GM13977 (cell line): ENCODE results near the gene SURF4.

Experiments
- DNase-seq: peaks from one replicate; pipeline ENCODE4 v3.0.0; 2012; ENCODE audit warnings: low spot score
- in situ Hi-C: fragments of 300-500 bp; cut with MboI; formaldehyde crosslinking; loops from one replicate; pipeline ENCODE4 v1.12.0; 2022; ENCODE audit warnings: low sequenced_read_pairs, low pct_unique_long_range_greater_than_20kb, mixed read lengths, inconsistent platforms; ENCODE audit not compliant: unreplicated experiment
- TF ChIP-seq, protein P1 (sequence below): IDR thresholded peaks from 2 replicates; pipeline ENCODE4 v1.5.1; 2012; ENCODE audit warnings: mild to moderate bottlenecking, control low read depth; ENCODE audit not compliant: insufficient read depth; ENCODE audit errors: extremely low read depth, missing control alignments

Gene SURF4

GRCh38 chr9:133369422-133369821 lies 6.4 kb downstream of the SURF4 start:
- DNase-seq = no peak
- in situ Hi-C loops = no loop called here
- TF ChIP-seq, protein P1, sequence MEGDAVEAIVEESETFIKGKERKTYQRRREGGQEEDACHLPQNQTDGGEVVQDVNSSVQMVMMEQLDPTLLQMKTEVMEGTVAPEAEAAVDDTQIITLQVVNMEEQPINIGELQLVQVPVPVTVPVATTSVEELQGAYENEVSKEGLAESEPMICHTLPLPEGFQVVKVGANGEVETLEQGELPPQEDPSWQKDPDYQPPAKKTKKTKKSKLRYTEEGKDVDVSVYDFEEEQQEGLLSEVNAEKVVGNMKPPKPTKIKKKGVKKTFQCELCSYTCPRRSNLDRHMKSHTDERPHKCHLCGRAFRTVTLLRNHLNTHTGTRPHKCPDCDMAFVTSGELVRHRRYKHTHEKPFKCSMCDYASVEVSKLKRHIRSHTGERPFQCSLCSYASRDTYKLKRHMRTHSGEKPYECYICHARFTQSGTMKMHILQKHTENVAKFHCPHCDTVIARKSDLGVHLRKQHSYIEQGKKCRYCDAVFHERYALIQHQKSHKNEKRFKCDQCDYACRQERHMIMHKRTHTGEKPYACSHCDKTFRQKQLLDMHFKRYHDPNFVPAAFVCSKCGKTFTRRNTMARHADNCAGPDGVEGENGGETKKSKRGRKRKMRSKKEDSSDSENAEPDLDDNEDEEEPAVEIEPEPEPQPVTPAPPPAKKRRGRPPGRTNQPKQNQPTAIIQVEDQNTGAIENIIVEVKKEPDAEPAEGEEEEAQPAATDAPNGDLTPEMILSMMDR = no peak

- DNase-seq = no peak
- in situ Hi-C loops = no loop called here
- TF ChIP-seq, protein P1 = no peak
Measured at GRCh38 chr9:133368249-133368881, 7.5 kb downstream of the SURF4 start.

- TF ChIP-seq, protein P1 = no peak
- in situ Hi-C loops = no loop called here
- DNase-seq = no peak
Measured at GRCh38 chr9:133367778-133368177, 8.1 kb downstream of the SURF4 start.

- no peak for DNase-seq
- in situ Hi-C loops = no loop called here
- TF ChIP-seq, protein P1 = no peak
Measured at GRCh38 chr9:133367221-133367620, 8.6 kb downstream of the SURF4 start.

- in situ Hi-C loops = no loop called here
- DNase-seq = no peak
- TF ChIP-seq, protein P1 = no peak
Measured at GRCh38 chr9:133366435-133366834, 9.4 kb downstream of the SURF4 start.

DNA sequence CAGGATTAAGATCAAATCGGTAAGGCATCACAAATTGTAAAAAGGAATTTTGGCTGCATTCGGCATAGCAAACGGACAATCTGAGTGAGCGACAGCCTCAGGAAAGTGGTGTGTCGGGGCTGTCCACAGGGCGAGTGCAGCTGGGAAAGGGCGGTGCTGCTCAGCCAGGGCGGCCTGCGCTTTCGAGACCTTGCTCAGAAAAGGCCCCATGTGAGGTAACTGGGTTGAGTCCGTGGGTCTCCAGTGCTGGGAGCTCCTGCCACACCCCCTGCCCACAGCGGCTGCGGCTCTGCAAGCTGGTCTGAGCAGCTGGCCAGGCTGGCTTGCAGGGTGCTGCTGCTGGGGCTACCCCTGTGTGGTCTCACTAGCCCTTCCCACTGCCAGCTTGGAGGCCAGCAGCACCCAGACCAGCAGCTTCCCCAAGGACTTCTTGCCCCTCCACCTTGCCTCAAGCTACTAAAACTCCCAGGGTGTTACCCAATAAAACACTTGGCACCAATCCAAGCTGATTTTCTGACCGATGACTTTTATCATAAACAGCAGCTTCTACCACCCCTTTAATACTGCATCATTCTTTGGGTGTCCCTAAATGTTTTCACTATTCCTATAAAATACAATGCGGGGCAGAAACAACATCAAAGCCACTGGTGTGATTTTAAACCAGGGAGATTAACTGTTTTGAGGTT lies 13.4 kb downstream of the SURF4 start:
- in situ Hi-C loops = no loop called here
- no peak for DNase-seq

More for the DNA sequence above, 13.4 kb downstream of the SURF4 start:
- TF ChIP-seq, protein P1 = no peak
